HEK293 (cell line): ENCODE measurements around the gene HOTAIR.

Experiments
- FEZF1 ChIP-seq: fragments of 450-650 bp; formaldehyde crosslinking; IDR thresholded peaks from 2 replicates; pipeline ENCODE4 v1.5.1; 2016; ENCODE audit warnings: missing biosample characterization, missing genetic modification characterization
- GLIS2 ChIP-seq: fragments of 450-650 bp; formaldehyde crosslinking; IDR thresholded peaks from 2 replicates; pipeline ENCODE4 v1.5.1; 2016; ENCODE audit warnings: missing biosample characterization, missing genetic modification characterization
- HOXA7 ChIP-seq: sonication (generic); formaldehyde crosslinking; IDR thresholded peaks from 2 replicates; pipeline ENCODE4 v1.8.1; 2022; ENCODE audit warnings: missing genetic modification reagents, borderline replicate concordance
- OSR2 ChIP-seq: fragments of 450-650 bp; formaldehyde crosslinking; IDR thresholded peaks from 2 replicates; pipeline ENCODE4 v1.5.1; 2016; ENCODE audit warnings: missing biosample characterization, missing genetic modification characterization
- REST ChIP-seq: fragments of 450-650 bp; formaldehyde crosslinking; IDR thresholded peaks from 2 replicates; pipeline ENCODE4 v1.5.1; 2016; ENCODE audit warnings: missing biosample characterization, missing genetic modification characterization
- SP7 ChIP-seq: fragments of 450-650 bp; formaldehyde crosslinking; IDR thresholded peaks from 2 replicates; pipeline ENCODE4 v1.5.1; 2016; ENCODE audit warnings: missing biosample characterization, missing genetic modification characterization
- TCF7L2 ChIP-seq: IDR thresholded peaks from 2 replicates; pipeline ENCODE4 v1.6.1; 2011; ENCODE audit warnings: low read depth, mild to moderate bottlenecking, inconsistent platforms, low read length, moderate library complexity, borderline replicate concordance
- ZBTB48 ChIP-seq: fragments of 450-650 bp; formaldehyde crosslinking; IDR thresholded peaks from 2 replicates; pipeline ENCODE4 v1.5.1; 2016; ENCODE audit warnings: missing biosample characterization, missing genetic modification characterization
- ZBTB8A ChIP-seq: fragments of 450-650 bp; formaldehyde crosslinking; IDR thresholded peaks from 2 replicates; pipeline ENCODE4 v1.5.1; 2016; ENCODE audit warnings: missing biosample characterization, missing genetic modification characterization
- ZEB2 ChIP-seq: fragments of 450-650 bp; formaldehyde crosslinking; IDR thresholded peaks from 2 replicates; pipeline ENCODE4 v1.5.1; 2016; ENCODE audit warnings: missing biosample characterization, missing genetic modification characterization
- ZFHX2 ChIP-seq: fragments of 450-650 bp; formaldehyde crosslinking; conservative IDR thresholded peaks from 2 replicates; pipeline ENCODE4 v1.5.1; 2016; ENCODE audit warnings: missing biosample characterization, missing genetic modification characterization
- ZFP69B ChIP-seq: fragments of 450-650 bp; formaldehyde crosslinking; IDR thresholded peaks from 2 replicates; pipeline ENCODE4 v1.5.1; 2016; ENCODE audit warnings: missing biosample characterization, missing genetic modification characterization
- ZNF155 ChIP-seq: fragments of 450-650 bp; formaldehyde crosslinking; IDR thresholded peaks from 2 replicates; pipeline ENCODE4 v1.5.1; 2016; ENCODE audit warnings: missing biosample characterization, missing genetic modification characterization
- ZNF18 ChIP-seq: fragments of 450-650 bp; formaldehyde crosslinking; IDR thresholded peaks from 2 replicates; pipeline ENCODE4 v1.5.1; 2016; ENCODE audit warnings: missing biosample characterization, missing genetic modification characterization
- ZNF214 ChIP-seq: fragments of 450-650 bp; formaldehyde crosslinking; IDR thresholded peaks from 2 replicates; pipeline ENCODE4 v1.5.1; 2017; ENCODE audit warnings: missing biosample characterization, mild to moderate bottlenecking, missing genetic modification characterization, borderline replicate concordance
- ZNF221 ChIP-seq: fragments of 450-650 bp; formaldehyde crosslinking; IDR thresholded peaks from 2 replicates; pipeline ENCODE4 v1.5.1; 2017; ENCODE audit warnings: missing biosample characterization, missing genetic modification characterization, borderline replicate concordance
- ZNF324 ChIP-seq: fragments of 450-650 bp; formaldehyde crosslinking; IDR thresholded peaks from 2 replicates; pipeline ENCODE4 v1.5.1; 2016; ENCODE audit warnings: missing biosample characterization, missing genetic modification characterization
- ZNF394 ChIP-seq: fragments of 450-650 bp; formaldehyde crosslinking; IDR thresholded peaks from 2 replicates; pipeline ENCODE4 v1.5.1; 2016; ENCODE audit warnings: missing biosample characterization, missing genetic modification characterization, mild to moderate bottlenecking, moderate library complexity, borderline replicate concordance
- ZNF600 ChIP-seq: fragments of 450-650 bp; formaldehyde crosslinking; IDR thresholded peaks from 2 replicates; pipeline ENCODE4 v1.5.1; 2016; ENCODE audit warnings: missing biosample characterization, missing genetic modification characterization
- ZNF610 ChIP-seq: fragments of 450-650 bp; formaldehyde crosslinking; IDR thresholded peaks from 2 replicates; pipeline ENCODE4 v1.5.1; 2016; ENCODE audit warnings: missing biosample characterization, missing genetic modification characterization, borderline replicate concordance
- ZNF830 ChIP-seq: fragments of 450-650 bp; IDR thresholded peaks from 2 replicates; pipeline ENCODE4 v1.5.0; 2018; ENCODE audit warnings: missing biosample characterization, missing genetic modification characterization, low read depth, mild to moderate bottlenecking, moderate library complexity
- ZNF843 ChIP-seq: fragments of 450-650 bp; formaldehyde crosslinking; IDR thresholded peaks from 2 replicates; pipeline ENCODE4 v1.5.1; 2016; ENCODE audit warnings: missing biosample characterization, missing genetic modification characterization
- ZSCAN30 ChIP-seq: fragments of 450-650 bp; IDR thresholded peaks from 2 replicates; pipeline ENCODE4 v1.5.1; 2018; ENCODE audit warnings: missing biosample characterization, mild to moderate bottlenecking, missing genetic modification characterization, moderate library complexity
- TF ChIP-seq, protein P1 (sequence below): fragments of 450-650 bp; formaldehyde crosslinking; IDR thresholded peaks from 2 replicates; pipeline ENCODE4 v1.5.1; 2016; ENCODE audit warnings: missing biosample characterization, missing genetic modification characterization
- TF ChIP-seq, protein P2 (sequence below): fragments of 450-650 bp; formaldehyde crosslinking; IDR thresholded peaks from 2 replicates; pipeline ENCODE4 v1.5.1; 2016; ENCODE audit warnings: missing biosample characterization, missing genetic modification characterization
- TF ChIP-seq, protein P3 (sequence below): fragments of 450-650 bp; formaldehyde crosslinking; IDR thresholded peaks from 2 replicates; pipeline ENCODE4 v1.5.1; 2016; ENCODE audit warnings: missing biosample characterization, missing genetic modification characterization

HOTAIR gene

DNA sequence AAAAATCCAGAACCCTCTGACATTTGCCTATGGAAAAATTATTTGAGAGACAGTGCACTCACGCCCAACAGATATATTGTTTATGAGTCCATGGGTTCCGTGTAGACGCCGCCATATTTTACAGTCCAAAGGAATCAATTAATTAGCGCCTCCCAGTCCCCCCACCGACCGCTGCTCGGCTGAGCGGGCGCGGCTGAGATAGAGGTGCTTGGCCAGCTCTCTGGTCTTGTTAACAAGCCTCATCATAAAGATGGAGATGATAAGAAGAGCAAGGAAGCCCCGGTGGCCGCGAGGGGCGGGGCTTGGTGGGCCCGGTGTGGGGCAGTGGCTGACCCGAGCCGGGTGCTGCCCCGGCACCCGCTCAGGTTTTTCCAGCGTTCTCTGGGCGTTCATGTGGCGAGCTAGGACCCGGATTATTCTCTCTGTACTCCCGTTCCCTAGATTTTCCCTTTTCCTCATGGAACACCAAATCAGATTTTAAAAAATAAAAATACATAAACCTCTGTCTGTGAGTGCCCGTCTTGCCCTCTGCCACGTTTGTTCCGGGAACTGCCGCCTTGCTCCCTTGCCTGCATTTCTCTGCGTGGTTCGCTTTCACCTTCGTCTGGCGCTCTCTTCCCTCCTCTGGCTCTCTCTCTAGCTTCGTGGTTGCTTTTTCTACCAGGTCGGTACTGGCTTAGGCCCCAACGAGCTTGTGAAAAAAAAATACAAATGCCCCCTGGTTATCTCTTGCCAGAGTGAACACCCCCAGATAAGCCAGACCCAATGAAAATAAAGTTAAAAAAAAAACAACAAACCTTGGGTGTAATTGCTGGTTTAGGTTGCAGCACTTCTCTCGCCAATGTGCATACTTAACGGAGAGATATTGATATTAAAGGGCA, 11.1 kb downstream of the HOTAIR start (continued):
- TF ChIP-seq, protein P1, sequence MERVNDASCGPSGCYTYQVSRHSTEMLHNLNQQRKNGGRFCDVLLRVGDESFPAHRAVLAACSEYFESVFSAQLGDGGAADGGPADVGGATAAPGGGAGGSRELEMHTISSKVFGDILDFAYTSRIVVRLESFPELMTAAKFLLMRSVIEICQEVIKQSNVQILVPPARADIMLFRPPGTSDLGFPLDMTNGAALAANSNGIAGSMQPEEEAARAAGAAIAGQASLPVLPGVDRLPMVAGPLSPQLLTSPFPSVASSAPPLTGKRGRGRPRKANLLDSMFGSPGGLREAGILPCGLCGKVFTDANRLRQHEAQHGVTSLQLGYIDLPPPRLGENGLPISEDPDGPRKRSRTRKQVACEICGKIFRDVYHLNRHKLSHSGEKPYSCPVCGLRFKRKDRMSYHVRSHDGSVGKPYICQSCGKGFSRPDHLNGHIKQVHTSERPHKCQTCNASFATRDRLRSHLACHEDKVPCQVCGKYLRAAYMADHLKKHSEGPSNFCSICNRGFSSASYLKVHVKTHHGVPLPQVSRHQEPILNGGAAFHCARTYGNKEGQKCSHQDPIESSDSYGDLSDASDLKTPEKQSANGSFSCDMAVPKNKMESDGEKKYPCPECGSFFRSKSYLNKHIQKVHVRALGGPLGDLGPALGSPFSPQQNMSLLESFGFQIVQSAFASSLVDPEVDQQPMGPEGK (tag by site-specific recombination) = peak; percentile 59; the same call in 1 of the 2 replicates
- TF ChIP-seq ZNF18 (tag by site-specific recombination) (peak; percentile 72), ZNF830 (tag by site-specific recombination) (no peak), ZSCAN30 (tag by site-specific recombination) (0 out of 2 replicates have a peak, but pooled peaks have one; percentile 6), REST (tag by site-specific recombination) (0 out of 2 replicates have a peak, but pooled peaks have one; percentile 23), HOXA7 (no peak), ZFP69B (peak; percentile 96), ZNF843 (tag by site-specific recombination) (peak; percentile 88), ZNF394 (tag by site-specific recombination) (peak; percentile 17; the same call in 1 of the 2 replicates), GLIS2 (tag by site-specific recombination) (peak; percentile 73), ZFHX2 (tag by site-specific recombination) (0 out of 2 replicates have a peak, but pooled peaks have one; percentile 10), OSR2 (tag by site-specific recombination) (no peak), ZNF610 (tag by site-specific recombination) (peak; percentile 35; the same call in 1 of the 2 replicates), ZNF600 (tag by site-specific recombination) (peak; percentile 15; the same call in 1 of the 2 replicates), ZBTB48 (tag by site-specific recombination) (peak; percentile 69), ZNF324 (tag by site-specific recombination) (0 out of 2 replicates have a peak, but pooled peaks have one; percentile 52), FEZF1 (peak; percentile 78), ZBTB8A (tag by site-specific recombination) (peak; percentile 51), ZNF155 (tag by site-specific recombination) (no peak), ZEB2 (0 out of 2 replicates have a peak, but pooled peaks have one; percentile 12), ZNF221 (tag by site-specific recombination) (no peak), SP7 (tag by site-specific recombination) (peak; percentile 90), TCF7L2 (peak; percentile 47; the same call in 1 of the 2 replicates), ZNF214 (no peak)
- TF ChIP-seq, protein P2, sequence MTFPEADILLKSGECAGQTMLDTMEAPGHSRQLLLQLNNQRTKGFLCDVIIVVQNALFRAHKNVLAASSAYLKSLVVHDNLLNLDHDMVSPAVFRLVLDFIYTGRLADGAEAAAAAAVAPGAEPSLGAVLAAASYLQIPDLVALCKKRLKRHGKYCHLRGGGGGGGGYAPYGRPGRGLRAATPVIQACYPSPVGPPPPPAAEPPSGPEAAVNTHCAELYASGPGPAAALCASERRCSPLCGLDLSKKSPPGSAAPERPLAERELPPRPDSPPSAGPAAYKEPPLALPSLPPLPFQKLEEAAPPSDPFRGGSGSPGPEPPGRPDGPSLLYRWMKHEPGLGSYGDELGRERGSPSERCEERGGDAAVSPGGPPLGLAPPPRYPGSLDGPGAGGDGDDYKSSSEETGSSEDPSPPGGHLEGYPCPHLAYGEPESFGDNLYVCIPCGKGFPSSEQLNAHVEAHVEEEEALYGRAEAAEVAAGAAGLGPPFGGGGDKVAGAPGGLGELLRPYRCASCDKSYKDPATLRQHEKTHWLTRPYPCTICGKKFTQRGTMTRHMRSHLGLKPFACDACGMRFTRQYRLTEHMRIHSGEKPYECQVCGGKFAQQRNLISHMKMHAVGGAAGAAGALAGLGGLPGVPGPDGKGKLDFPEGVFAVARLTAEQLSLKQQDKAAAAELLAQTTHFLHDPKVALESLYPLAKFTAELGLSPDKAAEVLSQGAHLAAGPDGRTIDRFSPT = peak; percentile 76
- TF ChIP-seq, protein P3, sequence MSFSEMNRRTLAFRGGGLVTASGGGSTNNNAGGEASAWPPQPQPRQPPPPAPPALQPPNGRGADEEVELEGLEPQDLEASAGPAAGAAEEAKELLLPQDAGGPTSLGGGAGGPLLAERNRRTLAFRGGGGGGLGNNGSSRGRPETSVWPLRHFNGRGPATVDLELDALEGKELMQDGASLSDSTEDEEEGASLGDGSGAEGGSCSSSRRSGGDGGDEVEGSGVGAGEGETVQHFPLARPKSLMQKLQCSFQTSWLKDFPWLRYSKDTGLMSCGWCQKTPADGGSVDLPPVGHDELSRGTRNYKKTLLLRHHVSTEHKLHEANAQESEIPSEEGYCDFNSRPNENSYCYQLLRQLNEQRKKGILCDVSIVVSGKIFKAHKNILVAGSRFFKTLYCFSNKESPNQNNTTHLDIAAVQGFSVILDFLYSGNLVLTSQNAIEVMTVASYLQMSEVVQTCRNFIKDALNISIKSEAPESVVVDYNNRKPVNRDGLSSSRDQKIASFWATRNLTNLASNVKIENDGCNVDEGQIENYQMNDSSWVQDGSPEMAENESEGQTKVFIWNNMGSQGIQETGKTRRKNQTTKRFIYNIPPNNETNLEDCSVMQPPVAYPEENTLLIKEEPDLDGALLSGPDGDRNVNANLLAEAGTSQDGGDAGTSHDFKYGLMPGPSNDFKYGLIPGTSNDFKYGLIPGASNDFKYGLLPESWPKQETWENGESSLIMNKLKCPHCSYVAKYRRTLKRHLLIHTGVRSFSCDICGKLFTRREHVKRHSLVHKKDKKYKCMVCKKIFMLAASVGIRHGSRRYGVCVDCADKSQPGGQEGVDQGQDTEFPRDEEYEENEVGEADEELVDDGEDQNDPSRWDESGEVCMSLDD (tag by site-specific recombination) = 0 out of 2 replicates have a peak, but pooled peaks have one; percentile 19
